Skeletal muscle satellite cell (primary cell): ENCODE measurements around the gene PRELID2. TPM values are rescaled to one million over a fixed set of nuclear protein-coding genes. Genes with fewer than 3 reads are reported as not detected.
"Not testable (repeated sequence)": the region's sequence is repeated elsewhere in the genome, so short reads cannot be mapped to it uniquely, and the experiment has no call there.

ENCODE experiments used
- H3K27me3 ChIP-seq: 2 replicates; pipeline ENCODE4 v1.7.0; 2013; ENCODE audit warnings: low read length; ENCODE audit not compliant: control insufficient read depth, insufficient read depth
- H3K36me3 ChIP-seq: 2 replicates; pipeline ENCODE4 v1.7.0; 2013; ENCODE audit warnings: mild to moderate bottlenecking, control low read depth, low read length; ENCODE audit not compliant: insufficient read depth
- H3K4me1 ChIP-seq: 2 replicates; pipeline ENCODE4 v1.7.0; 2013; ENCODE audit warnings: low read length; ENCODE audit not compliant: control insufficient read depth, insufficient read depth
- H3K4me2 ChIP-seq: 2 replicates; pipeline ENCODE4 v1.7.0; 2013; ENCODE audit warnings: mild to moderate bottlenecking, low read length
- H3K4me3 ChIP-seq: 2 replicates; pipeline ENCODE4 v1.7.0; 2013; ENCODE audit warnings: low read length
- H3K9ac ChIP-seq: 2 replicates; pipeline ENCODE4 v1.7.0; 2013; ENCODE audit warnings: mild to moderate bottlenecking, low read depth, low read length, moderate library complexity
- H3K9me3 ChIP-seq: replicated peaks from 2 replicates; pipeline ENCODE4 v1.7.0; 2013; ENCODE audit warnings: mild to moderate bottlenecking, control low read depth, low read length
- total RNA-seq: library from RNA; depleted of rRNA; stranded (reverse); fragments of >200 nt; gene quantifications from 2 replicates; pipeline ENCODE4 v1.2.3, GENCODE V29; 2012; rRNA removed

PRELID2 gene
- 11.4 and 16.4 TPM in 2 replicates for total RNA-seq

DNA sequence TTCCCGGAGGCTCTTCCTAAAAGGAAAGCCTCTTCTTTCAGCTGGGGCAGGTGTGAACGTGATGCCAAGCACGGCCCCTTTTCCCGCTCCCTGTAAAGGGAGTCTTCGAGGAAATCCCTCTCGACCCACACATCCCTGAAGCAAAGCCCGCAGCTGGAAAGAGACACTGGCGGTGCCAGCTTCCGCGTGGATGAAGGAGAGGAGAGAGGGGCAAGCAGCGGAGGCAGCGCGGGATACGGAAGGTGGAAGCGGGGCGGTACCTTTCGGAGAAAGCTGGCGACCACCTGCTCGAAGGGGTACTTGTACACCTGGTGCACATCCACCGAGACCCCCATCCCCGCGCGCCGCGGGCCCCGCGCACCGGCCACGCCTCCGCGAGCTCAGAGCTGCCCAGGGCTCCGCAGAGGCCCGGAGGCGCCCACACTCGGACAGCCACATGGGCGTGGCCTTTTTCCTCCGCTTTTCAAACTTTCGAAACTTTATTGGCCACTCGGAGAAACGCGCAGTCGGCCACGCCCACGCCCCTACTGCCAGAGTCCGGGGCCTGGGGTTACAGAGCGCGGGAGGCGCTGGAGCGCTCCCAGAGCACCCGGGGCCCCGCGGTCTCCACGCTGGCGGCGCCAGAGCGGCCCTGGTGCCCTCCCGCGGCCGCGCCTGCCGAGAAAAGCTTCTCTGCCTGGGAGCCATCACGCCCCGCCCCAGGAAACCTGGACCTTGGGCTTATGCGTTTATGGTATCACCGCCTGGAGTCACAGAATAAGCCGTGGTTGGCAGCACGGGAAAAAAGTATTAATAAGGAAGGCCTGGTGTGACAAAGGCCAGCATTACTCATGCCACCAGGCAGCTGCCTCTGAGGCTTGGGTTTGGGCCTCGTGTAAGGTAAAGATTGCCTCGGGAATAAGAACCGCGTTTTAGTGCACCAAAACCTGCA is at the start of gene PRELID2:
TSS of gene PRELID2 (minus strand) at position 426 of the 931 bp plus-strand sequence. CDS start at position 335, 91 bp downstream.
- H3K9ac ChIP-seq, result peak within 1 kb of the TSS; percentile 77
- H3K36me3 ChIP-seq, result no peaks in the 10 kb centered on the region
- H3K9me3 ChIP-seq, result no peaks in the 10 kb centered on the region
- H3K27me3 ChIP-seq, result no peaks in the 10 kb centered on the region
- H3K4me1 ChIP-seq, result peaks cover 29% of the 10 kb centered on the region
- peak within 1 kb of the TSS; percentile 91 for H3K4me3 ChIP-seq
- peak within 1 kb of the TSS; percentile 77 for H3K4me2 ChIP-seq

DNA sequence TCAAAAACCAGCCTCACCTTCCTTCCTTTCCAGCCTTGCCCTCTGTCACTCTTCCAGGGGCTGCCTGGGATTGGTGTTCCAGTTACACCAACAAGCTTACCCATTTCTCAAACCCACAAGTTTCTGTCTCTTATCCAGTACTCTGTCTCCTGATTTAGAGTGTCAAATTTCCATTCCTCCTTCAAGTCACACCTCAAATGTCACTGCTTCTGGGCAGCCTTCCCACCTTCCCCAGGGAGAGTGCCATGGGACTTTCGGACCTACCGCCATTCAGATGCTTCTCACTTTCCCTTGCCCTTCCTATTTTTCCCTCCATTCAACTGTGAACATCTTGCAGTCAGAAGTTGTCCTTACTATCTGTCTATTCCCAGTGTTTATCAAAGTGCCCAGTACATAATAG is 39.6 kb upstream of the PRELID2 start:
- H3K9ac ChIP-seq, result no peak overlapping the region
- no peaks in the 10 kb centered on the region for H3K36me3 ChIP-seq

DNA sequence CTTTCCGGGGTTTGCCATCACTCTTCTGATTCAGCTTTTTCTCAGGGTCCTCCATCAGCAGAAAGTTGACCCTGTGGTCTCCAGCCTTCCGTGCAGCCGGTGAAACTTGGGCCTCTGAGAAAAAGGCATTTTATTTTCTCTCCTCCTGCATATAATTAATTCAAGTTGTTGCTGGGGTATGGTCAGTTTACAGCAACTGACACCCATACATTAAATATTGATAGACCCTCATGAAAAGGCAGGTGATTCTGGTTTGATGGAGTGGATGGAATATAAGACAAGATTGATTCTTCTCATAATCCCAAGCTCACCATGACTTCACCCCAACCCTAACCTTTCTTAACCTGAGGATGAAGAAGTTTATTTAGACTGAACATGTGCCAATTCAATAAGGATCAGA is 37.8 kb upstream of the PRELID2 start, which contains the start of gene GRXCR2:
TSS of gene GRXCR2 (minus strand) at position 101 of the 400 bp plus-strand sequence. CDS start at position 55, 46 bp downstream.
- no peak within 1 kb of the TSS for H3K9ac ChIP-seq
- H3K9me3 ChIP-seq, result no peaks in the 10 kb centered on the region
- H3K27me3 ChIP-seq, result peaks cover 8% of the 10 kb centered on the region
- no peaks in the 10 kb centered on the region for H3K4me1 ChIP-seq
- no peak within 1 kb of the TSS for H3K4me2 ChIP-seq
- no peaks in the 10 kb centered on the region for H3K36me3 ChIP-seq
- H3K4me3 ChIP-seq, result no peak within 1 kb of the TSS

More for the DNA sequence above, 39.6 kb upstream of the PRELID2 start:
- Histone ChIP-seq H3K4me2 (no peak overlapping the region), H3K9me3 (no peaks in the 10 kb centered on the region), H3K4me3 (no peak overlapping the region), H3K27me3 (peaks cover 8% of the 10 kb centered on the region), H3K4me1 (no peaks in the 10 kb centered on the region)

DNA sequence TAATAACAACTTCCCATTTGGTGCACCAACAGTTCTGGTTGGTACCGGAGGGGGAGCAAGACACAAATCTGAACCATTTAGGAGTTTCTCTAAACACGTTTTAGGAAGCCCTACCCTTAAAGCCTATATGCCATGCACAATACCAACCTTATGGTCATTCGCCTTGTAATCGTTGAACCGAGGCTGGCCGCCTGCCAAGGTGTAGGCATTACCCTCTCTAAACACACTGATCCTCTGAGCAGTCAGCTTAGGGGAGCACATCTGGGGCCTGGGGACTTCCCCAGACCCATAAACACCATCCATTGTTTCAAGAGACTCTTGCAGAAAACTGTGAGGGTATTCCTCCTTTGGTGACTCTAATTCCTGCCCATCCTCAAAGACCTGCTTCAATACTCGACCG is 37.3 kb upstream of the PRELID2 start:
- no peak overlapping the region for H3K9ac ChIP-seq
- H3K9me3 ChIP-seq, result no peaks in the 10 kb centered on the region
- no peak overlapping the region for H3K4me2 ChIP-seq
- no peak overlapping the region for H3K4me3 ChIP-seq
- no peaks in the 10 kb centered on the region for H3K4me1 ChIP-seq
- peaks cover 8% of the 10 kb centered on the region for H3K27me3 ChIP-seq
- H3K36me3 ChIP-seq, result no peaks in the 10 kb centered on the region

DNA sequence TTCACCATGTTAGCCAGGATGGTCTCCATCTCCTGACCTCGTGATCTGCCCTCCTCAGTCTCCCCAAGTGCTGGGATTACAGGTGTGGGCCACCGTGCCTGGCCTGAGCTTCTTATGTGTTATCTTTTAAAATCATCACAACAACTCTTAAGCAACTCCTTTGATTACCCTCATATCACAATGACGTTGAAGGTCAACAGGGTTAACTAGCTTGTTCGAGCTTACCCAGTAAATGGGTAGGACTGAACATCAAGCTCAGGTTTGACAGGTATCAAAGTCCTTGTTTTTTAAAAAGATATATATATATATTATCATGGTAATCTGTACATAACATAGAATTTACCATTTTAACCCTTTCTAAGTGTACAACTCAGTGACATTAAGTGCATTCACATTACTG is 34.6 kb upstream of the PRELID2 start:
- Histone ChIP-seq H3K4me3 (no peak overlapping the region), H3K36me3 (no peaks in the 10 kb centered on the region), H3K27me3 (peaks cover 6% of the 10 kb centered on the region)

DNA sequence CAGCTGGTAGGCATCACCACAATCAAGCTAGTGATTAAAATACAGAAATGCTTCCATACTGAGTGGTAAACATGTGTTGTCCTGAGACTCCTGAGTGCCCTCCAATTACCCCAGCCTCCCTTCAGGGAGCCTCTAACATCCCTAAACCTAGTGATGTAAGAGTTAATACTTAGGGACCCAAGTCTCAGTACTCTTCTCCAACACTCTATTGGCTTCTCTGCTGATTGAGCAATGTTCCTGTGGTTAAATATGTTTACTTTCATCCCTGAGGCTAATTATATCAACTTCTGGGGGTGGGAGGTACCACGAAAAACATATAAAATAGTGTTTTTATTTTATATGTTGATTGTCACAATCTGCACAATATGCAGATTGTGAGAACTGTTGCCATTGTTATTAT is 32.7 kb upstream of the PRELID2 start:
- H3K4me1 ChIP-seq, result no peaks in the 10 kb centered on the region
- no peaks in the 10 kb centered on the region for H3K9me3 ChIP-seq
- no peak overlapping the region for H3K9ac ChIP-seq
- H3K27me3 ChIP-seq, result peaks cover 4% of the 10 kb centered on the region
- no peaks in the 10 kb centered on the region for H3K36me3 ChIP-seq
- no peak overlapping the region for H3K4me2 ChIP-seq
- H3K4me3 ChIP-seq, result no peak overlapping the region

More for the DNA sequence above, 34.6 kb upstream of the PRELID2 start:
- Histone ChIP-seq H3K9ac (no peak overlapping the region), H3K9me3 (no peaks in the 10 kb centered on the region), H3K4me2 (no peak overlapping the region), H3K4me1 (no peaks in the 10 kb centered on the region)

DNA sequence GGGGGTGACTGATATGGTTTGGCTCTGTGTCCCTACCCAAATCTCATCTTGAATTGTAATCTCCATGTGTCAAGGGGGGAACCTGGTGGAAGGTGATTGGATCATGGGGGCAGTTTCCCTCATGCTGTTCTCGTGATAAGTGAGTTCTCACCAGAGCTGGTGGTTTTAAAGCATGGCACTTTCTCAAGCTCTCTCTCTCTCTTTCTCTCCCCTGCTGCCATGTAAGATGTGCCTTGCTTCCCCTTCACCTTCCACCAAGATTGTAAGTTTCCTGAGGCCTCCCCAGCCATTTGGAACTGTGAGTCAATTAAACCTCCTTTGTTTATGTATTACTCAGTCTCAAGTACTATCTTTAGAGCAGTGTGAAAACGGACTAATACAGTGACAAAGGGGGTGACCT is 29.3 kb upstream of the PRELID2 start:
- H3K4me1 ChIP-seq, H3K4me3 ChIP-seq, H3K9me3 ChIP-seq, H3K36me3 ChIP-seq, H3K27me3 ChIP-seq, H3K9ac ChIP-seq, H3K4me2 ChIP-seq: not testable (repeated sequence)

DNA sequence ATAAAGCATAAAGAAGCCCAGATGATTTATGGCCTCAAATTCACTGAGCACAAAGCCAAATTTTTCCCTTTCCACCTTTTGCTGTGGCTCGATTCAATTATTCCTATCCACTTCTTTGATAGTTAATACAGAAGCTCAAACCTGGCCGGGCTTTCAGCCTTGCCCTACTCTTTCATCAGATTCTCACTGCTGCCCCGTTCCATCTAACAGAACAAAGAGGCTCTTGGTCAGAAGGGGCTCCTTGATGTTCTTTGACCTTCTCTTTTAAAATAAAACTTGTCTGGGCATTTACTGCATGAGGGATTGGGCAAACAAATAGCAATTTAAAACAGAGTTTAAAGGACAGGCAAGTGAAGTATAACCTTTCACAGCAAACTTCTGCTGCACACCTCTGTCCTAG is 27.9 kb upstream of the PRELID2 start:
- Histone ChIP-seq H3K27me3 (peaks cover 3% of the 10 kb centered on the region), H3K4me3 (no peak overlapping the region), H3K36me3 (no peaks in the 10 kb centered on the region), H3K4me2 (no peak overlapping the region), H3K9ac (no peak overlapping the region), H3K9me3 (no peaks in the 10 kb centered on the region), H3K4me1 (no peaks in the 10 kb centered on the region)

DNA sequence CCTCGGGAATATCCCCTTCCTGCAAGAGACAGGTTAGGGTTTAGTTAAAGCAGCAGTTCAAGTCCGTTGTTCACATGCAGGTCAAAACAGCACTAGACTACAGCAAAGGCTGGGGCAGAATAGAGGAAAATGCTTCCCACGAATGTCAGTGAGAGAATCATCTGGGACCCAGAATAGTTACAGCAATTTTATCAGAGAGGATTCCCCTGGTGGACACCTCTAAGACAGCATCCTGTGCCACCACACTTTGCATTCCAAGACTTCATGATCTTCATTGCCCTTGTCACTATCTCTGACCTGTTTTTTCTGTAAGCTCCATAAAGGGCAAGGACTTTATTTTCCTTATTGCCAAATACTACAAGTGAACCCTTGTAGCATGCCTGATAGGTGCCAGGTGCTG is 24.8 kb upstream of the PRELID2 start:
- H3K9me3 ChIP-seq, result no peaks in the 10 kb centered on the region

DNA sequence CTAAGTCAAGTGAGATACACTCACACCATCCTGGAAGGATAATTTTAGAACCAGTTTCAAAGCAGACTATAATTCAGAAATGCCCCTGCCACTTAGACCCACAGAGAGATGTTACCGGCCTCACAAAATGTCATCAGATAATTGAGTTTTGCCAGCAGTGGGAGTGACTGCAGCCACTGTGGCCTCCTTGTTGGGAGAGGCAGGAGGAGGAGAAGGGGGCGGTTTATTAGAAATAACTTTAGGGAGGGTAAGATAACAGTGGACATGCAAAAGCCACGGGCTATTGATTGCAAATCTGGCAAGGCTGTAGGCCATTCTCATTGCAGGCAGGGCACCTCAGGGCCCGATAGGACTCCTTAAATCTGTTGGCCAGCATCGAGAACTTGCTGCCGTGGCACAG is 24.3 kb upstream of the PRELID2 start:
- Histone ChIP-seq H3K9me3 (no peaks in the 10 kb centered on the region), H3K9ac (no peak overlapping the region), H3K4me2 (no peak overlapping the region), H3K36me3 (no peaks in the 10 kb centered on the region), H3K4me1 (peaks cover 17% of the 10 kb centered on the region), H3K27me3 (peaks cover 3% of the 10 kb centered on the region), H3K4me3 (no peak overlapping the region)

More for the DNA sequence above, 24.8 kb upstream of the PRELID2 start:
- H3K36me3 ChIP-seq, result no peaks in the 10 kb centered on the region
- H3K27me3 ChIP-seq, result peaks cover 3% of the 10 kb centered on the region
- H3K4me3 ChIP-seq, result no peak overlapping the region
- H3K4me1 ChIP-seq, result peaks cover 13% of the 10 kb centered on the region
- no peak overlapping the region for H3K9ac ChIP-seq
- no peak overlapping the region for H3K4me2 ChIP-seq

DNA sequence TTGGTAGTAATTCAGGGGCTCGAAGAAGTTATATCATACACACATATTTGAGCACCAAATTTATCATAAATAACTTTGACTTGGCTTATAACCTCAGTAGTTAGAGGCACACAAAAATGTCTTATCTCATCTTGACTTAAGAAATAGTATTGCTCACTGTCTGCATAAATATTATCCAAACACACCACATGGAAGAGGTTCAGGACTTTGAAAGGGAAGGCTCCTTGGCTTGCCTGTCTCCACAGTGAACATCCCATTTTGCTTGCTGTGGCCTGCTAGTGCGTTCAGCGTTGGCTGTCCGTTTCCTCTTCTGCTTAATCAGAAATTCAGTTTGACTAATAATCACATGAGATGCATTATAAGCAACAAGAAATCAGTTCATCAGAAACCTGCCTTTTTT is 23.8 kb upstream of the PRELID2 start:
- Histone ChIP-seq H3K9ac (no peak overlapping the region), H3K9me3 (no peaks in the 10 kb centered on the region), H3K4me1 (peaks cover 18% of the 10 kb centered on the region), H3K4me2 (no peak overlapping the region), H3K4me3 (no peak overlapping the region), H3K27me3 (peaks cover 3% of the 10 kb centered on the region), H3K36me3 (no peaks in the 10 kb centered on the region)
